GM12874 (cell line): ENCODE data around the gene LSM4.

Source experiments
- CTCF ChIP-seq: IDR thresholded peaks from 2 replicates; pipeline ENCODE4 v1.5.1; 2011; ENCODE audit warnings: low read depth, mild to moderate bottlenecking, control low read depth, low read length, moderate library complexity; ENCODE audit not compliant: insufficient read depth

Gene LSM4

GRCh38 chr19:18270326-18270725 is 52.5 kb downstream of the LSM4 start:
- no peak for TF ChIP-seq CTCF

GRCh38 chr19:18269070-18269723 is 53.7 kb downstream of the LSM4 start:
- TF ChIP-seq CTCF: no peak

GRCh38 chr19:18266771-18267686 is 55.8 kb downstream of the LSM4 start:
- TF ChIP-seq CTCF: no peak

GRCh38 chr19:18265582-18265981 is 57.3 kb downstream of the LSM4 start:
- TF ChIP-seq CTCF: no peak

- TF ChIP-seq CTCF: no peak
These were observed 57.8 kb downstream of the LSM4 start for GRCh38 chr19:18264971-18265540.

GRCh38 chr19:18264137-18264854 is 58.6 kb downstream of the LSM4 start:
- TF ChIP-seq CTCF: no peak
